HCT116 (cell line): ENCODE results near the gene MRPS5. TPM values are rescaled to one million over a fixed set of nuclear protein-coding genes. Genes with fewer than 3 reads are reported as not detected.

Source experiments
- ATAC-seq: fragments of 200-7000 bp; cut with Tn5 transposase; 2 replicates; pipeline ENCODE4 v1.9.1; 2020; ENCODE audit warnings: mild to moderate bottlenecking, moderate library complexity
- Bru-seq: library from RNA; stranded (reverse); fragments of 400-500 nt; gene quantifications from one replicate; lab custom pipeline; 2021; lab: Mats Ljungman, UMichigan
- BruChase-seq, 2 experiments: library from RNA; stranded (reverse); fragments of 400-500 nt; gene quantifications; one replicate each; lab custom pipeline; 2021; lab: Mats Ljungman, UMichigan
- BruUV-seq: library from RNA; stranded (reverse); fragments of 400-500 nt; replicated peaks from 2 replicates; lab custom pipeline; 2021; lab: Mats Ljungman, UMichigan
- CTCF ChIA-PET: fragments of 300-600 bp; sonication (Branson Sonifier 250); formaldehyde crosslinking; loops from one replicate; lab custom pipeline; 2021; ENCODE audit warnings: antibody characterized with exemption; lab: Charles Lee
- POLR2A ChIA-PET: fragments of 300-600, 350-600 bp; sonication (Branson Sonifier 250); formaldehyde crosslinking; loops from one replicate; lab custom pipeline; 2021; ENCODE audit warnings: antibody characterized with exemption; lab: Charles Lee
- RAD21 ChIA-PET, 2 experiments: fragments of 300-600 bp; sonication (Branson Sonifier 250); formaldehyde crosslinking; loops; one replicate each; lab custom pipeline; 2023; ENCODE audit warnings: low total read pairs in 2 of 2; ENCODE audit not compliant: uncharacterized antibody in 2 of 2, unreplicated experiment in 2 of 2, low non-redundant PET in 1 of 2; lab: Charles Lee
- DNase-seq: peaks from one replicate; pipeline ENCODE4 v3.0.0-alpha.2; 2010; ENCODE audit warnings: low read depth, low spot score
- H2AFZ ChIP-seq: fragments of 200-600 bp; shearing (Covaris generic), sonication (generic); 2 replicates; pipeline ENCODE4 v1.6.1; 2017; ENCODE audit warnings: low read depth, mixed run types, mixed read lengths, antibody characterized with exemption, low read length; ENCODE audit not compliant: poor library complexity, severe bottlenecking
- H3K27ac ChIP-seq: 2 replicates; pipeline ENCODE4 v1.5.1; 2012; ENCODE audit warnings: low read depth, low read length
- H3K27me3 ChIP-seq: fragments of 200-600 bp; sonication (generic); 2 replicates; pipeline ENCODE4 v1.6.1; 2016; ENCODE audit warnings: mixed run types, low read length, mixed read lengths; ENCODE audit not compliant: insufficient read depth
- H3K36me3 ChIP-seq, 2 experiments: fragments of 200-500 bp in 1 of 2; fragments of 200-600 bp in 1 of 2; sonication (Bioruptor generic) in 1 of 2; sonication (generic) in 1 of 2; 2 replicates each; pipeline versions ENCODE4 v1.5.1 to v1.6.1; 2014 to 2016; ENCODE audit warnings: low read length in 2 of 2, inconsistent platforms in 1 of 2, mixed read lengths in 1 of 2, mixed run types in 1 of 2; ENCODE audit not compliant: insufficient read depth in 2 of 2, control insufficient read depth in 1 of 2
- H3K4me1 ChIP-seq, 2 experiments: fragments of 200-600 bp in 1 of 2; sonication (generic) in 1 of 2; 2 replicates each; pipeline versions ENCODE4 v1.5.1 to v1.6.1; 2012 to 2017; ENCODE audit warnings: low read length in 2 of 2, inconsistent platforms in 1 of 2, mild to moderate bottlenecking in 1 of 2, mixed read lengths in 1 of 2, mixed run types in 1 of 2, moderate library complexity in 1 of 2; ENCODE audit not compliant: insufficient read depth in 2 of 2, control insufficient read depth in 1 of 2
- H3K4me2 ChIP-seq: fragments of 200-600 bp; sonication (generic); 2 replicates; pipeline ENCODE4 v1.6.1; 2017; ENCODE audit warnings: mixed run types, low read length, mixed read lengths
- H3K4me3 ChIP-seq, 2 experiments: fragments of 200-600 bp in 1 of 2; sonication (generic) in 1 of 2; replicated peaks in 1 of 2; 2 replicates each; pipeline ENCODE4 v1.5.1; 2011 to 2016; ENCODE audit warnings: low read length in 2 of 2, control low read depth in 1 of 2, low read depth in 1 of 2, mild to moderate bottlenecking in 1 of 2, mixed read lengths in 1 of 2, mixed run types in 1 of 2
- H3K79me2 ChIP-seq: fragments of 200-600 bp; sonication (generic); 2 replicates; pipeline ENCODE4 v1.6.1; 2017; ENCODE audit warnings: mild to moderate bottlenecking, mixed run types, low read length, moderate library complexity, mixed read lengths; ENCODE audit not compliant: insufficient read depth
- H3K9ac ChIP-seq: fragments of 200-600 bp; sonication (generic); 2 replicates; pipeline ENCODE4 v1.6.1; 2016; ENCODE audit warnings: low read length, mixed read lengths
- H3K9me2 ChIP-seq: fragments of 200-600 bp; sonication (generic), shearing (Covaris generic); 2 replicates; pipeline ENCODE4 v1.6.1; 2017; ENCODE audit warnings: mixed run types, mild to moderate bottlenecking, moderate library complexity; ENCODE audit not compliant: insufficient read depth
- H3K9me3 ChIP-seq, 2 experiments: fragments of 200-500 bp in 1 of 2; fragments of 200-600 bp in 1 of 2; sonication (Bioruptor generic) in 1 of 2; sonication (generic) in 1 of 2; 2 replicates each; pipeline ENCODE4 v1.6.1; 2014 to 2017; ENCODE audit warnings: low read length in 2 of 2, mixed read lengths in 2 of 2, inconsistent platforms in 1 of 2, low read depth in 1 of 2, mild to moderate bottlenecking in 1 of 2, mixed run types in 1 of 2, moderate library complexity in 1 of 2; ENCODE audit not compliant: control insufficient read depth in 1 of 2, insufficient read depth in 1 of 2
- H4K20me1 ChIP-seq: fragments of 200-600 bp; sonication (generic), shearing (Covaris generic); 2 replicates; pipeline ENCODE4 v1.6.1; 2017; ENCODE audit warnings: mixed run types, mild to moderate bottlenecking, moderate library complexity; ENCODE audit not compliant: insufficient read depth
- CBX3 ChIP-seq: IDR thresholded peaks from 2 replicates; pipeline ENCODE4 v1.6.1; 2012; ENCODE audit warnings: low read depth
- CEBPB ChIP-seq: IDR thresholded peaks from 2 replicates; pipeline ENCODE4 v1.6.1; 2012; ENCODE audit warnings: low read depth
- ELF1 ChIP-seq: IDR thresholded peaks from 2 replicates; pipeline ENCODE4 v1.6.1; 2012; ENCODE audit warnings: low read depth, borderline replicate concordance
- EZH2 ChIP-seq: fragments of 200-600 bp; sonication (generic); IDR thresholded peaks from 2 replicates; pipeline ENCODE4 v1.6.1; 2017; ENCODE audit warnings: antibody characterized with exemption, mixed run types
- EZH2phosphoT487 ChIP-seq: fragments of 200-600 bp; IDR thresholded peaks from 2 replicates; pipeline ENCODE4 v1.6.1; 2018; ENCODE audit warnings: antibody characterized with exemption, borderline replicate concordance
- JUND ChIP-seq: IDR thresholded peaks from 2 replicates; pipeline ENCODE4 v1.6.1; 2012
- POLR2A ChIP-seq: IDR thresholded peaks from 2 replicates; pipeline ENCODE4 v1.7.0; 2011; ENCODE audit warnings: borderline replicate concordance; ENCODE audit not compliant: insufficient read depth, insufficient read length; ENCODE audit errors: extremely low read depth
- POLR2AphosphoS5 ChIP-seq: IDR thresholded peaks from 2 replicates; pipeline ENCODE4 v1.6.1; 2011; ENCODE audit warnings: mild to moderate bottlenecking, low read depth, low read length, moderate library complexity
- SP1 ChIP-seq: IDR thresholded peaks from 2 replicates; pipeline ENCODE4 v1.6.1; 2012; ENCODE audit warnings: low read depth
- SRF ChIP-seq: IDR thresholded peaks from 2 replicates; pipeline ENCODE4 v1.6.1; 2012; ENCODE audit warnings: low read depth
- ZFX ChIP-seq: fragments of 450-650 bp; IDR thresholded peaks from 2 replicates; pipeline ENCODE4 v1.6.1; 2017
- ZNF274 ChIP-seq: fragments of 200-500 bp; sonication (Bioruptor generic); IDR thresholded peaks from 2 replicates; pipeline ENCODE4 v1.6.1; 2014; ENCODE audit warnings: mild to moderate bottlenecking, low read depth, low read length, inconsistent platforms
- intact Hi-C: fragments of 100-400 bp; cut with micrococcal nuclease; formaldehyde crosslinking; loops from 2 replicates; pipeline ENCODE4 v1.10.0; 2022
- long read RNA-seq: library from polyadenylated mRNA; unstranded; transcript quantifications from one replicate; pipeline ENCODE4 v2.0.0, GENCODE V29; 2021; ENCODE audit not compliant: unreplicated experiment
- polyA plus RNA-seq: library from polyadenylated mRNA; unstranded; fragments of >200 nt; gene quantifications from 2 replicates; pipeline ENCODE4 v1.2.1, GENCODE V29; 2012; ENCODE audit warnings: missing spikeins
- total RNA-seq: library from RNA; stranded (reverse); gene quantifications from one replicate; pipeline ENCODE4 v1.2.1, GENCODE V29; 2021; ENCODE audit not compliant: unreplicated experiment
- TF ChIP-seq, protein P1 (sequence below): IDR thresholded peaks from 2 replicates; pipeline ENCODE4 v1.6.1; 2012
- TF ChIP-seq, protein P2 (sequence below): IDR thresholded peaks from 2 replicates; pipeline ENCODE4 v1.6.1; 2012; ENCODE audit warnings: low read depth
- TF ChIP-seq, protein P3 (sequence below): IDR thresholded peaks from 2 replicates; pipeline ENCODE4 v1.6.1; 2011; ENCODE audit warnings: mild to moderate bottlenecking, low read length, moderate library complexity; ENCODE audit not compliant: insufficient replicate concordance; ENCODE audit errors: extremely low read depth
- TF ChIP-seq, protein P4 (sequence below), 3 experiments: fragments of 200-600 bp in 1 of 3; sonication (generic) in 1 of 3; IDR thresholded peaks in 2 of 3; conservative IDR thresholded peaks in 1 of 3; 2 replicates each; pipeline ENCODE4 v1.5.1; 2012 to 2017; ENCODE audit warnings: low read depth in 2 of 3, low read length in 2 of 3, antibody characterized with exemption in 1 of 3, borderline replicate concordance in 1 of 3, control low read depth in 1 of 3, mild to moderate bottlenecking in 1 of 3, mixed read lengths in 1 of 3, mixed run types in 1 of 3, moderate library complexity in 1 of 3; ENCODE audit not compliant: insufficient read depth in 1 of 3

Gene MRPS5
- total RNA-seq (70.6 TPM), Bru-seq, nascent RNA (percentile 83 among the genes with signal in this experiment), BruChase-seq, experiment 1, labeled RNA remaining after a 6-hour chase (percentile 89 among the genes with signal in this experiment), BruChase-seq, experiment 2, labeled RNA remaining after a 2-hour chase (percentile 84 among the genes with signal in this experiment)
- 63.3 and 67.9 TPM in 2 replicates for polyA plus RNA-seq
- long read RNA-seq, transcript MRPS5-202 (11 exons, 1,359 nt), result minor isoform, 5 of 109 reads
- long read RNA-seq, transcript MRPS5-201 (12 exons, 1,652 nt), result major isoform, 76 of 109 reads
- long read RNA-seq, partial matches to known transcripts, result 8 of 109 reads
- long read RNA-seq, other reads (novel, unspliced or antisense), result 17 of 109 reads

DNA sequence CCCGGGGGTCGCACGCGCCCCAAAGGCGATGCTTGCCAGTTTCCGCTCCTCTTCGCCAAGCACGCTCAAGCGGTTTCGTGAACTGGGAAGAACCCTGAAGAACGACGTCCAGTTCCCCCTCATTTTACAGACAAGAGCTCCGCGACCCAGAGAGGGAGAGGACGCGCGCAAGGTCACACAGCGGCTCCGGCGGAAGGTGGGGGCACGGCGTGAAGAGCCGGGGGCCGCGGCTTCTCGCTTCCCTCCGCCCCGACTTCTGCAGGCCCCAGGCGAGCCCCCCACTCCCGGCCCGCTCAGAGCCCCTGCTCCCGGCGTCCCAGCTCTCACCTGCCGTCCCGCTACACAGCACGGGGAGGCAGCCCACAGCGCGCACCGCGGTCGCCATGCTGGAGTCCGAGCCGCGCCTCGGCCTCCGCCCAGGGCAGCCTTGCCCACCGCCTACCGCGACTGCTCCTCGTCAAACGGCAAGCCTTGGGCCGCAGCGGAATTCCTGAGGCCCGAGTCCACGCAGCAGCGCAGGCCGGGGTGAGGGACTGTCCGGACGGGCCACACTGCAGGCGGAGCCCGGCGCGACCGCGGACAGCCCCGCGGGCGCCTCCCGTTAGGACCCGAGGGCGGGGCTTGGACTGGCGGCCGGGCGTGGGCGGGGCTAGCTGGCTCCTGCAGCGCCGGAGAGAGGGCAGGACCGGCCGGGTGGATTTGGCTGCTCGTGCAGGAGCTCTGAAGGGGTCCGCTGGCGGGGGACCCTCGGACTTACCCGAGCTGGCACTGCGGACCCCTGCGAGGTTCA is at the start of gene MRPS5:
Gene MRPS5 (minus strand): TSS at position 402 of the 790 bp plus-strand sequence. CDS start 17 bp downstream, at position 385.
- no TSS peak for BruUV-seq
- Histone ChIP-seq H3K36me3 (peaks cover 6 to 7% of the 10 kb centered on the region in 2 experiments; a peak in 2 of 4 replicates), H3K79me2 (peaks cover 49% of the 10 kb centered on the region), H3K4me3 (peak within 1 kb of the TSS; percentile 98 to 100), H3K4me1 (peaks cover 0 to 25% of the 10 kb centered on the region in 2 experiments; a peak in 3 of 4 replicates), H3K27me3 (no peaks in the 10 kb centered on the region), H2AFZ (peak within 1 kb of the TSS; percentile 82), H3K4me2 (peak within 1 kb of the TSS; percentile 97), H4K20me1 (no peaks in the 10 kb centered on the region), H3K27ac (peak within 1 kb of the TSS; percentile 89), H3K9ac (peak within 1 kb of the TSS; percentile 91), H3K9me2 (no peaks in the 10 kb centered on the region), H3K9me3 (no peaks in the 10 kb centered on the region)
- RAD21 ChIA-PET, result interaction anchor here in 1 of 2 experiments (1.0 kb wide), 1 partner anchor 43 kb away, joined by 4 read pairs; no protein-coding TSS in a partner anchor
- ATAC-seq (peak; percentile 94), DNase-seq (peak; percentile 34)
- intact Hi-C loops, result loop anchor here (1.0 kb wide), 1 partner anchor 44 kb away; the partner anchor contains the start of gene ZNF2
- CTCF ChIA-PET, result interaction anchor here (0.6 to 1.5 kb wide), 8 partner anchors 29 to 224 kb away, joined by 3 to 4 read pairs (median 3); no protein-coding TSS in a partner anchor
- POLR2A ChIA-PET, result interaction anchor here (1.2 kb wide), 1 partner anchor 16 kb away, joined by 3 read pairs; no protein-coding TSS in a partner anchor
- TF ChIP-seq, protein P1, sequence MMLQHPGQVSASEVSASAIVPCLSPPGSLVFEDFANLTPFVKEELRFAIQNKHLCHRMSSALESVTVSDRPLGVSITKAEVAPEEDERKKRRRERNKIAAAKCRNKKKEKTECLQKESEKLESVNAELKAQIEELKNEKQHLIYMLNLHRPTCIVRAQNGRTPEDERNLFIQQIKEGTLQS, result no peak
- TF ChIP-seq, protein P2, sequence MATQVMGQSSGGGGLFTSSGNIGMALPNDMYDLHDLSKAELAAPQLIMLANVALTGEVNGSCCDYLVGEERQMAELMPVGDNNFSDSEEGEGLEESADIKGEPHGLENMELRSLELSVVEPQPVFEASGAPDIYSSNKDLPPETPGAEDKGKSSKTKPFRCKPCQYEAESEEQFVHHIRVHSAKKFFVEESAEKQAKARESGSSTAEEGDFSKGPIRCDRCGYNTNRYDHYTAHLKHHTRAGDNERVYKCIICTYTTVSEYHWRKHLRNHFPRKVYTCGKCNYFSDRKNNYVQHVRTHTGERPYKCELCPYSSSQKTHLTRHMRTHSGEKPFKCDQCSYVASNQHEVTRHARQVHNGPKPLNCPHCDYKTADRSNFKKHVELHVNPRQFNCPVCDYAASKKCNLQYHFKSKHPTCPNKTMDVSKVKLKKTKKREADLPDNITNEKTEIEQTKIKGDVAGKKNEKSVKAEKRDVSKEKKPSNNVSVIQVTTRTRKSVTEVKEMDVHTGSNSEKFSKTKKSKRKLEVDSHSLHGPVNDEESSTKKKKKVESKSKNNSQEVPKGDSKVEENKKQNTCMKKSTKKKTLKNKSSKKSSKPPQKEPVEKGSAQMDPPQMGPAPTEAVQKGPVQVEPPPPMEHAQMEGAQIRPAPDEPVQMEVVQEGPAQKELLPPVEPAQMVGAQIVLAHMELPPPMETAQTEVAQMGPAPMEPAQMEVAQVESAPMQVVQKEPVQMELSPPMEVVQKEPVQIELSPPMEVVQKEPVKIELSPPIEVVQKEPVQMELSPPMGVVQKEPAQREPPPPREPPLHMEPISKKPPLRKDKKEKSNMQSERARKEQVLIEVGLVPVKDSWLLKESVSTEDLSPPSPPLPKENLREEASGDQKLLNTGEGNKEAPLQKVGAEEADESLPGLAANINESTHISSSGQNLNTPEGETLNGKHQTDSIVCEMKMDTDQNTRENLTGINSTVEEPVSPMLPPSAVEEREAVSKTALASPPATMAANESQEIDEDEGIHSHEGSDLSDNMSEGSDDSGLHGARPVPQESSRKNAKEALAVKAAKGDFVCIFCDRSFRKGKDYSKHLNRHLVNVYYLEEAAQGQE, result no peak
- TF ChIP-seq ELF1 (no peak), SP1 (peak; percentile 73), POLR2AphosphoS5 (peak; percentile 80), ZFX (peak; percentile 62; the same call in 1 of the 2 replicates), ZNF274 (no peak), SRF (no peak; the same call in 1 of the 2 replicates), JUND (no peak), CBX3 (peak; percentile 73; the same call in 1 of the 2 replicates), CEBPB (no peak), EZH2phosphoT487 (no peak), EZH2 (no peak), POLR2A (peak; percentile 59)
- TF ChIP-seq, protein P3, sequence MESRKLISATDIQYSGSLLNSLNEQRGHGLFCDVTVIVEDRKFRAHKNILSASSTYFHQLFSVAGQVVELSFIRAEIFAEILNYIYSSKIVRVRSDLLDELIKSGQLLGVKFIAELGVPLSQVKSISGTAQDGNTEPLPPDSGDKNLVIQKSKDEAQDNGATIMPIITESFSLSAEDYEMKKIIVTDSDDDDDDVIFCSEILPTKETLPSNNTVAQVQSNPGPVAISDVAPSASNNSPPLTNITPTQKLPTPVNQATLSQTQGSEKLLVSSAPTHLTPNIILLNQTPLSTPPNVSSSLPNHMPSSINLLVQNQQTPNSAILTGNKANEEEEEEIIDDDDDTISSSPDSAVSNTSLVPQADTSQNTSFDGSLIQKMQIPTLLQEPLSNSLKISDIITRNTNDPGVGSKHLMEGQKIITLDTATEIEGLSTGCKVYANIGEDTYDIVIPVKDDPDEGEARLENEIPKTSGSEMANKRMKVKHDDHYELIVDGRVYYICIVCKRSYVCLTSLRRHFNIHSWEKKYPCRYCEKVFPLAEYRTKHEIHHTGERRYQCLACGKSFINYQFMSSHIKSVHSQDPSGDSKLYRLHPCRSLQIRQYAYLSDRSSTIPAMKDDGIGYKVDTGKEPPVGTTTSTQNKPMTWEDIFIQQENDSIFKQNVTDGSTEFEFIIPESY, result peak; percentile 22
- TF ChIP-seq, protein P4, sequence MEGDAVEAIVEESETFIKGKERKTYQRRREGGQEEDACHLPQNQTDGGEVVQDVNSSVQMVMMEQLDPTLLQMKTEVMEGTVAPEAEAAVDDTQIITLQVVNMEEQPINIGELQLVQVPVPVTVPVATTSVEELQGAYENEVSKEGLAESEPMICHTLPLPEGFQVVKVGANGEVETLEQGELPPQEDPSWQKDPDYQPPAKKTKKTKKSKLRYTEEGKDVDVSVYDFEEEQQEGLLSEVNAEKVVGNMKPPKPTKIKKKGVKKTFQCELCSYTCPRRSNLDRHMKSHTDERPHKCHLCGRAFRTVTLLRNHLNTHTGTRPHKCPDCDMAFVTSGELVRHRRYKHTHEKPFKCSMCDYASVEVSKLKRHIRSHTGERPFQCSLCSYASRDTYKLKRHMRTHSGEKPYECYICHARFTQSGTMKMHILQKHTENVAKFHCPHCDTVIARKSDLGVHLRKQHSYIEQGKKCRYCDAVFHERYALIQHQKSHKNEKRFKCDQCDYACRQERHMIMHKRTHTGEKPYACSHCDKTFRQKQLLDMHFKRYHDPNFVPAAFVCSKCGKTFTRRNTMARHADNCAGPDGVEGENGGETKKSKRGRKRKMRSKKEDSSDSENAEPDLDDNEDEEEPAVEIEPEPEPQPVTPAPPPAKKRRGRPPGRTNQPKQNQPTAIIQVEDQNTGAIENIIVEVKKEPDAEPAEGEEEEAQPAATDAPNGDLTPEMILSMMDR (IDR thresholded peaks at IDR 0.05 in 2 of 3, conservative IDR thresholded peaks at IDR 0.05 in 1 of 3; ENCODE audit: borderline replicate concordance in 1 of 3, insufficient read depth in 1 of 3, low read depth in 2 of 3, low read length in 2 of 3), result no peak
